ENCODE results near the gene NID1. TPM values are rescaled to one million over a fixed set of nuclear protein-coding genes. Genes with fewer than 3 reads are reported as not detected.

Gene NID1
- total RNA-seq, 2 experiments from 2014 or later: not detected

- DNase-seq (ENCODE audit: low spot score): no peak
- H2AFZ ChIP-seq (ENCODE audit: low read length): no peak overlapping the region
- H3K36me3 ChIP-seq (ENCODE audit: insufficient read depth, low read length): no peaks in the 10 kb centered on the region
- H3K27ac ChIP-seq (ENCODE audit: low read depth, low read length, poor library complexity, severe bottlenecking): no peak overlapping the region
- H3K4me2 ChIP-seq (ENCODE audit: low read length): no peak overlapping the region
- H3K4me1 ChIP-seq (ENCODE audit: insufficient read depth, low read length, poor library complexity, severe bottlenecking): no peaks in the 10 kb centered on the region
- no peak for TF ChIP-seq EZH2phosphoT487 (IDR thresholded peaks at IDR 0.05; ENCODE audit: borderline replicate concordance, low read depth, low read length)
- TF ChIP-seq, protein P1, sequence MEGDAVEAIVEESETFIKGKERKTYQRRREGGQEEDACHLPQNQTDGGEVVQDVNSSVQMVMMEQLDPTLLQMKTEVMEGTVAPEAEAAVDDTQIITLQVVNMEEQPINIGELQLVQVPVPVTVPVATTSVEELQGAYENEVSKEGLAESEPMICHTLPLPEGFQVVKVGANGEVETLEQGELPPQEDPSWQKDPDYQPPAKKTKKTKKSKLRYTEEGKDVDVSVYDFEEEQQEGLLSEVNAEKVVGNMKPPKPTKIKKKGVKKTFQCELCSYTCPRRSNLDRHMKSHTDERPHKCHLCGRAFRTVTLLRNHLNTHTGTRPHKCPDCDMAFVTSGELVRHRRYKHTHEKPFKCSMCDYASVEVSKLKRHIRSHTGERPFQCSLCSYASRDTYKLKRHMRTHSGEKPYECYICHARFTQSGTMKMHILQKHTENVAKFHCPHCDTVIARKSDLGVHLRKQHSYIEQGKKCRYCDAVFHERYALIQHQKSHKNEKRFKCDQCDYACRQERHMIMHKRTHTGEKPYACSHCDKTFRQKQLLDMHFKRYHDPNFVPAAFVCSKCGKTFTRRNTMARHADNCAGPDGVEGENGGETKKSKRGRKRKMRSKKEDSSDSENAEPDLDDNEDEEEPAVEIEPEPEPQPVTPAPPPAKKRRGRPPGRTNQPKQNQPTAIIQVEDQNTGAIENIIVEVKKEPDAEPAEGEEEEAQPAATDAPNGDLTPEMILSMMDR (conservative IDR thresholded peaks at IDR 0.05; ENCODE audit: low read length): no peak
- POLR2A ChIA-PET: no interaction called here
- intact Hi-C loops (cut with micrococcal nuclease; ENCODE audit: unreplicated experiment): loop anchor here (1.0 kb wide), 1 partner anchor 32 kb away; no protein-coding TSS in a partner anchor
- H3K9me3 ChIP-seq (ENCODE audit: low read length): no peaks in the 10 kb centered on the region
- CTCF ChIA-PET (ENCODE audit: unreplicated experiment): no interaction called here
- no peaks in the 10 kb centered on the region for H4K20me1 ChIP-seq (ENCODE audit: insufficient read depth, low read length)
- no TSS peak for BruUV-seq (replicated peaks)
- H3K4me3 ChIP-seq (ENCODE audit: low read depth, low read length, poor library complexity, severe bottlenecking): no peak overlapping the region
- no peaks in the 10 kb centered on the region for H3K9me2 ChIP-seq (ENCODE audit: insufficient read depth, low read length)
- H3K79me2 ChIP-seq (ENCODE audit: insufficient read depth, low read depth, low read length): no peaks in the 10 kb centered on the region
Measured at GRCh38 chr1:235992346-235992745, 72.5 kb downstream of the NID1 start.

- H4K20me1 ChIP-seq (ENCODE audit: insufficient read depth, low read length): no peaks in the 10 kb centered on the region
- no peaks in the 10 kb centered on the region for H3K79me2 ChIP-seq (ENCODE audit: insufficient read depth, low read depth, low read length)
- no peak overlapping the region for H2AFZ ChIP-seq (ENCODE audit: low read length)
- H3K27ac ChIP-seq (ENCODE audit: low read depth, low read length, poor library complexity, severe bottlenecking): no peak overlapping the region
- H3K9me3 ChIP-seq (ENCODE audit: low read length): no peaks in the 10 kb centered on the region
- DNase-seq (ENCODE audit: low spot score): no peak
- H3K36me3 ChIP-seq (ENCODE audit: insufficient read depth, low read length): no peaks in the 10 kb centered on the region
- no peaks in the 10 kb centered on the region for H3K4me1 ChIP-seq (ENCODE audit: insufficient read depth, low read length, poor library complexity, severe bottlenecking)
- BruUV-seq (replicated peaks): no TSS peak
- TF ChIP-seq, protein P1 (conservative IDR thresholded peaks at IDR 0.05; ENCODE audit: low read length): no peak
- no peak for TF ChIP-seq EZH2phosphoT487 (IDR thresholded peaks at IDR 0.05; ENCODE audit: borderline replicate concordance, low read depth, low read length)
- H3K4me2 ChIP-seq (ENCODE audit: low read length): no peak overlapping the region
- no peaks in the 10 kb centered on the region for H3K9me2 ChIP-seq (ENCODE audit: insufficient read depth, low read length)
- CTCF ChIA-PET (ENCODE audit: unreplicated experiment): no interaction called here
- intact Hi-C loops (cut with micrococcal nuclease; ENCODE audit: unreplicated experiment): no loop called here
- H3K4me3 ChIP-seq (ENCODE audit: low read depth, low read length, poor library complexity, severe bottlenecking): no peak overlapping the region
- POLR2A ChIA-PET: interaction anchor here (0.6 kb wide), 1 partner anchor 469 kb away, joined by 4 read pairs; no protein-coding TSS in a partner anchor
Measured at GRCh38 chr1:235990330-235990795, 74.5 kb downstream of the NID1 start.

- CTCF ChIA-PET (ENCODE audit: unreplicated experiment): no interaction called here
Measured at GRCh38 chr1:235989105-235989504, 75.8 kb downstream of the NID1 start.

More at GRCh38 chr1:235989105-235989504, 75.8 kb downstream of the NID1 start:
- Histone ChIP-seq H3K36me3 (ENCODE audit: insufficient read depth, low read length) (no peaks in the 10 kb centered on the region), H2AFZ (ENCODE audit: low read length) (no peak overlapping the region), H3K9me2 (ENCODE audit: insufficient read depth, low read length) (no peaks in the 10 kb centered on the region), H3K79me2 (ENCODE audit: insufficient read depth, low read depth, low read length) (no peaks in the 10 kb centered on the region), H3K27ac (ENCODE audit: low read depth, low read length, poor library complexity, severe bottlenecking) (no peak overlapping the region), H4K20me1 (ENCODE audit: insufficient read depth, low read length) (no peaks in the 10 kb centered on the region), H3K4me3 (ENCODE audit: low read depth, low read length, poor library complexity, severe bottlenecking) (no peak overlapping the region), H3K4me1 (ENCODE audit: insufficient read depth, low read length, poor library complexity, severe bottlenecking) (no peaks in the 10 kb centered on the region), H3K4me2 (ENCODE audit: low read length) (no peak overlapping the region), H3K9me3 (ENCODE audit: low read length) (no peaks in the 10 kb centered on the region)
- no peak for TF ChIP-seq EZH2phosphoT487 (IDR thresholded peaks at IDR 0.05; ENCODE audit: borderline replicate concordance, low read depth, low read length)
- TF ChIP-seq, protein P1 (conservative IDR thresholded peaks at IDR 0.05; ENCODE audit: low read length): no peak
- DNase-seq (ENCODE audit: low spot score): no peak
- intact Hi-C loops (cut with micrococcal nuclease; ENCODE audit: unreplicated experiment): no loop called here
- BruUV-seq (replicated peaks): no TSS peak
- POLR2A ChIA-PET: interaction anchor here (0.7 kb wide), 1 partner anchor 97 kb away, joined by 3 read pairs; no protein-coding TSS in a partner anchor

All from OCI-LY7 (cell line).